HG02678 (cell line): Measurements from ENCODE around the gene ZFC3H1.

Source experiments
- ATAC-seq: cut with Tn5 transposase; IDR thresholded peaks from one replicate; pipeline ENCODE4 v1.9.1; 2021; ENCODE audit warnings: mild to moderate bottlenecking, moderate library complexity; ENCODE audit not compliant: unreplicated experiment

ZFC3H1 gene

GRCh38 chr12:71638499-71638898, 25.1 kb downstream of the ZFC3H1 start:
- ATAC-seq = no peak

GRCh38 chr12:71636704-71637115, 26.9 kb downstream of the ZFC3H1 start:
- peak; percentile 63 for ATAC-seq

GRCh38 chr12:71627438-71628002, 36.1 kb downstream of the ZFC3H1 start:
- no peak for ATAC-seq

- ATAC-seq = no peak
Measured at GRCh38 chr12:71626768-71627167, 36.9 kb downstream of the ZFC3H1 start.

- peak; percentile 68 for ATAC-seq
Measured at GRCh38 chr12:71626098-71626497, 37.5 kb downstream of the ZFC3H1 start.

- ATAC-seq = no peak
Measured at GRCh38 chr12:71625476-71625875, 38.2 kb downstream of the ZFC3H1 start.

GRCh38 chr12:71621938-71622337, 41.7 kb downstream of the ZFC3H1 start:
- no peak for ATAC-seq

GRCh38 chr12:71610031-71610795, 53.4 kb downstream of the ZFC3H1 start:
- no peak for ATAC-seq

GRCh38 chr12:71607494-71608330, 55.9 kb downstream of the ZFC3H1 start:
- ATAC-seq = no peak

GRCh38 chr12:71605039-71605438, 58.6 kb downstream of the ZFC3H1 start:
- no peak for ATAC-seq

- ATAC-seq = no peak
Measured at GRCh38 chr12:71602761-71603577, 60.7 kb downstream of the ZFC3H1 start.

GRCh38 chr12:71601546-71601945, 62.1 kb downstream of the ZFC3H1 start:
- ATAC-seq = no peak

GRCh38 chr12:71599210-71599609, 64.4 kb downstream of the ZFC3H1 start:
- no peak for ATAC-seq

GRCh38 chr12:71594214-71594948, 69.3 kb downstream of the ZFC3H1 start:
- no peak for ATAC-seq

GRCh38 chr12:71592841-71593240, 70.8 kb downstream of the ZFC3H1 start:
- no peak for ATAC-seq

- no peak for ATAC-seq
Measured at GRCh38 chr12:71591601-71592000, 72.0 kb downstream of the ZFC3H1 start.

GRCh38 chr12:71589478-71589881, 74.2 kb downstream of the ZFC3H1 start:
- no peak for ATAC-seq

GRCh38 chr12:71587012-71587411, 76.6 kb downstream of the ZFC3H1 start:
- ATAC-seq = no peak

GRCh38 chr12:71585218-71585617, 78.4 kb downstream of the ZFC3H1 start:
- ATAC-seq = no peak

- ATAC-seq = no peak
Measured at GRCh38 chr12:71584356-71584755, 79.3 kb downstream of the ZFC3H1 start.
